HepG2 (cell line): ENCODE results near the gene ADIPOR2. TPM values are rescaled to one million over a fixed set of nuclear protein-coding genes. Genes with fewer than 3 reads are reported as not detected.

Experiments used
- ARID2 ChIP-seq: sonication (generic); formaldehyde crosslinking; IDR thresholded peaks from 2 replicates; pipeline ENCODE4 v1.8.1; 2022; ENCODE audit warnings: mild to moderate bottlenecking, missing genetic modification reagents, borderline replicate concordance
- BHLHE40 ChIP-seq: IDR thresholded peaks from 2 replicates; pipeline ENCODE4 v1.6.1; 2011; ENCODE audit warnings: low read length, improper control_type of control experiment
- GTF3A ChIP-seq: sonication (generic); formaldehyde crosslinking; conservative IDR thresholded peaks from 2 replicates; pipeline ENCODE4 v1.4.0; 2020; ENCODE audit warnings: mild to moderate bottlenecking, missing genetic modification reagents
- HOXA9 ChIP-seq: sonication (generic); formaldehyde crosslinking; IDR thresholded peaks from 2 replicates; pipeline ENCODE4 v1.8.1; 2022; ENCODE audit warnings: missing genetic modification reagents, mild to moderate bottlenecking, moderate library complexity, borderline replicate concordance
- KDM5A ChIP-seq: fragments of 200-600 bp; sonication (generic); IDR thresholded peaks from 2 replicates; pipeline ENCODE4 v1.7.0; 2018; ENCODE audit warnings: antibody characterized with exemption, mild to moderate bottlenecking, low read length, borderline replicate concordance
- KMT2B ChIP-seq: IDR thresholded peaks from 2 replicates; pipeline ENCODE4 v1.6.1; 2016; ENCODE audit warnings: missing genetic modification reagents, missing compliant biosample characterization
- MED13 ChIP-seq: sonication (generic); formaldehyde crosslinking; IDR thresholded peaks from 2 replicates; pipeline ENCODE4 v1.5.0; 2020; ENCODE audit warnings: missing genetic modification reagents
- MYNN ChIP-seq: sonication (generic); formaldehyde crosslinking; IDR thresholded peaks from 2 replicates; pipeline ENCODE4 v1.4.0; 2020; ENCODE audit warnings: mild to moderate bottlenecking, low read depth, missing genetic modification reagents
- NR2F6 ChIP-seq, 2 experiments: IDR thresholded peaks; 2 replicates each; pipeline ENCODE4 v1.6.1; 2016; ENCODE audit warnings: antibody characterized with exemption in 1 of 2, mild to moderate bottlenecking in 1 of 2
- SAP130 ChIP-seq: IDR thresholded peaks from 2 replicates; pipeline ENCODE4 v1.6.1; 2016; ENCODE audit warnings: low read depth
- SP2 ChIP-seq: sonication (generic); formaldehyde crosslinking; IDR thresholded peaks from 2 replicates; pipeline ENCODE4 v1.5.1; 2020; ENCODE audit warnings: mild to moderate bottlenecking, missing genetic modification reagents
- ZBED4 ChIP-seq: sonication (generic); formaldehyde crosslinking; IDR thresholded peaks from 2 replicates; pipeline ENCODE4 v1.4.0; 2020; ENCODE audit warnings: missing genetic modification reagents, borderline replicate concordance
- ZNF333 ChIP-seq: sonication (generic); formaldehyde crosslinking; IDR thresholded peaks from 2 replicates; pipeline ENCODE4 v1.4.0; 2020; ENCODE audit warnings: mild to moderate bottlenecking, missing genetic modification reagents, borderline replicate concordance
- ZNF589 ChIP-seq: sonication (generic); formaldehyde crosslinking; conservative IDR thresholded peaks from 2 replicates; pipeline ENCODE4 v1.8.0; 2022; ENCODE audit warnings: mild to moderate bottlenecking, moderate library complexity, missing genetic modification reagents
- ZNF644 ChIP-seq: IDR thresholded peaks from 2 replicates; pipeline ENCODE4 v1.6.1; 2016; ENCODE audit warnings: low read depth
- ZNF652 ChIP-seq: IDR thresholded peaks from 2 replicates; pipeline ENCODE4 v1.6.1; 2016; ENCODE audit warnings: low read depth, borderline replicate concordance
- ZNF792 ChIP-seq: IDR thresholded peaks from 2 replicates; pipeline ENCODE4 v1.6.1; 2016
- ZNF839 ChIP-seq: sonication (generic); formaldehyde crosslinking; IDR thresholded peaks from 2 replicates; pipeline ENCODE4 v1.4.0; 2020; ENCODE audit warnings: missing genetic modification reagents, mild to moderate bottlenecking, borderline replicate concordance
- ZSCAN9 ChIP-seq: IDR thresholded peaks from 2 replicates; pipeline ENCODE4 v1.6.1; 2016; ENCODE audit warnings: borderline replicate concordance
- polyA plus RNA-seq, 8 experiments: library from polyadenylated mRNA; depleted of rRNA in 3 of 8; stranded (reverse) in 7 of 8; unstranded in 1 of 8; fragments of >200 nt; fragmentation: Illumina TruSeq in 4 of 8; extraction: Trizol in 4 of 8; gene quantifications; 2 replicates each; pipeline versions ENCODE4 v1.2.1 to v1.2.3, GENCODE V29; 2011 to 2016; ENCODE audit warnings: low read depth in 4 of 8, missing spikeins in 1 of 8, mixed read lengths in 1 of 8; ENCODE audit not compliant: insufficient read depth in 1 of 8
- total RNA-seq, 5 experiments: library from RNA; depleted of rRNA; stranded (reverse); fragments of >200 nt; fragmentation: Illumina TruSeq; extraction: Trizol; gene quantifications; 2 replicates each; pipeline ENCODE4 v1.2.3, GENCODE V29; 2016; ENCODE audit warnings: low read depth in 1 of 5
- TF ChIP-seq, protein P1 (sequence below): IDR thresholded peaks from 2 replicates; pipeline ENCODE4 v1.6.1; 2016; ENCODE audit warnings: control low read depth
- TF ChIP-seq, protein P2 (sequence below): sonication (generic); formaldehyde crosslinking; IDR thresholded peaks from 2 replicates; pipeline ENCODE4; 2020; ENCODE audit warnings: missing genetic modification reagents, mild to moderate bottlenecking, borderline replicate concordance
- TF ChIP-seq, protein P3 (sequence below): sonication (generic); formaldehyde crosslinking; IDR thresholded peaks from 2 replicates; pipeline ENCODE4 v1.8.0; 2022; ENCODE audit warnings: mild to moderate bottlenecking, missing genetic modification reagents, borderline replicate concordance

The ADIPOR2 gene
- total and polyA plus RNA-seq, 2 of the 13 experiments (the other 11 are each of a cell fraction or from before 2014, with no cell fraction given) = 35.2 to 52.2 TPM

- no peak for TF ChIP-seq ZNF839 (CRISPR knock-in tag)
- TF ChIP-seq, protein P1, sequence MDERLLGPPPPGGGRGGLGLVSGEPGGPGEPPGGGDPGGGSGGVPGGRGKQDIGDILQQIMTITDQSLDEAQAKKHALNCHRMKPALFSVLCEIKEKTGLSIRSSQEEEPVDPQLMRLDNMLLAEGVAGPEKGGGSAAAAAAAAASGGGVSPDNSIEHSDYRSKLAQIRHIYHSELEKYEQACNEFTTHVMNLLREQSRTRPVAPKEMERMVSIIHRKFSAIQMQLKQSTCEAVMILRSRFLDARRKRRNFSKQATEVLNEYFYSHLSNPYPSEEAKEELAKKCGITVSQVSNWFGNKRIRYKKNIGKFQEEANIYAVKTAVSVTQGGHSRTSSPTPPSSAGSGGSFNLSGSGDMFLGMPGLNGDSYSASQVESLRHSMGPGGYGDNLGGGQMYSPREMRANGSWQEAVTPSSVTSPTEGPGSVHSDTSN (CRISPR knock-in tag) = no peak
- TF ChIP-seq ZNF792 (CRISPR knock-in tag) = peak; percentile 41; the same call in 1 of the 2 replicates
- no peak for TF ChIP-seq ZBED4 (CRISPR knock-in tag)
- TF ChIP-seq ZNF652 = no peak
- TF ChIP-seq MED13 = no peak
- no peak for TF ChIP-seq ZNF333 (CRISPR knock-in tag)
- TF ChIP-seq, protein P2, sequence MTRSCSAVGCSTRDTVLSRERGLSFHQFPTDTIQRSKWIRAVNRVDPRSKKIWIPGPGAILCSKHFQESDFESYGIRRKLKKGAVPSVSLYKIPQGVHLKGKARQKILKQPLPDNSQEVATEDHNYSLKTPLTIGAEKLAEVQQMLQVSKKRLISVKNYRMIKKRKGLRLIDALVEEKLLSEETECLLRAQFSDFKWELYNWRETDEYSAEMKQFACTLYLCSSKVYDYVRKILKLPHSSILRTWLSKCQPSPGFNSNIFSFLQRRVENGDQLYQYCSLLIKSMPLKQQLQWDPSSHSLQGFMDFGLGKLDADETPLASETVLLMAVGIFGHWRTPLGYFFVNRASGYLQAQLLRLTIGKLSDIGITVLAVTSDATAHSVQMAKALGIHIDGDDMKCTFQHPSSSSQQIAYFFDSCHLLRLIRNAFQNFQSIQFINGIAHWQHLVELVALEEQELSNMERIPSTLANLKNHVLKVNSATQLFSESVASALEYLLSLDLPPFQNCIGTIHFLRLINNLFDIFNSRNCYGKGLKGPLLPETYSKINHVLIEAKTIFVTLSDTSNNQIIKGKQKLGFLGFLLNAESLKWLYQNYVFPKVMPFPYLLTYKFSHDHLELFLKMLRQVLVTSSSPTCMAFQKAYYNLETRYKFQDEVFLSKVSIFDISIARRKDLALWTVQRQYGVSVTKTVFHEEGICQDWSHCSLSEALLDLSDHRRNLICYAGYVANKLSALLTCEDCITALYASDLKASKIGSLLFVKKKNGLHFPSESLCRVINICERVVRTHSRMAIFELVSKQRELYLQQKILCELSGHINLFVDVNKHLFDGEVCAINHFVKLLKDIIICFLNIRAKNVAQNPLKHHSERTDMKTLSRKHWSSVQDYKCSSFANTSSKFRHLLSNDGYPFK (CRISPR knock-in tag) = no peak
- no peak for TF ChIP-seq KMT2B (CRISPR knock-in tag)
- TF ChIP-seq SAP130 (CRISPR knock-in tag) = peak; percentile 32
- no peak for TF ChIP-seq ZNF644 (CRISPR knock-in tag)
- no peak for TF ChIP-seq ZSCAN9 (CRISPR knock-in tag)
- TF ChIP-seq MYNN (CRISPR knock-in tag) = no peak
- TF ChIP-seq BHLHE40 = no peak
- no peak for TF ChIP-seq ARID2 (CRISPR knock-in tag)
- no peak for TF ChIP-seq NR2F6 (IDR thresholded peaks at IDR 0.05)
- no peak for TF ChIP-seq NR2F6 (CRISPR knock-in tag; IDR thresholded peaks at IDR 0.05)
- TF ChIP-seq KDM5A = no peak
- TF ChIP-seq ZNF589 = 0 out of 2 replicates have a peak, but pooled peaks have one; percentile 28
- TF ChIP-seq GTF3A (CRISPR knock-in tag) = no peak
- TF ChIP-seq, protein P3, sequence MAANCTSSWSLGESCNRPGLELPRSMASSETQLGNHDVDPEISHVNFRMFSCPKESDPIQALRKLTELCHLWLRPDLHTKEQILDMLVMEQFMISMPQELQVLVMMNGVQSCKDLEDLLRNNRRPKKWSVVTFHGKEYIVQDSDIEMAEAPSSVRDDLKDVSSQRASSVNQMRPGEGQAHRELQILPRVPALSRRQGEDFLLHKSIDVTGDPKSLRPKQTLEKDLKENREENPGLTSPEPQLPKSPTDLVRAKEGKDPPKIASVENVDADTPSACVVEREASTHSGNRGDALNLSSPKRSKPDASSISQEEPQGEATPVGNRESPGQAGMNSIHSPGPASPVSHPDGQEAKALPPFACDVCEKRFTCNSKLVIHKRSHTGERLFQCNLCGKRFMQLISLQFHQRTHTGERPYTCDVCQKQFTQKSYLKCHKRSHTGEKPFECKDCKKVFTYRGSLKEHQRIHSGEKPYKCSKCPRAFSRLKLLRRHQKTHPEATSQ (CRISPR knock-in tag) = no peak
- no peak for TF ChIP-seq SP2
- 0 out of 2 replicates have a peak, but pooled peaks have one; percentile 27 for TF ChIP-seq HOXA9
Measured at GRCh38 chr12:1836854-1837421, 146.1 kb downstream of the ADIPOR2 start (continued).
